ENCODE measurements around the gene TNS3. TPM values are rescaled to one million over a fixed set of nuclear protein-coding genes. Genes with fewer than 3 reads are reported as not detected.

TNS3 gene
- total and polyA plus RNA-seq, 9 of the 15 experiments (the other 6 are each of a cell fraction or from before 2014, with no cell fraction given): 0.20 TPM; not detected in 8

- no peak for ATAC-seq
- H3K9me1 ChIP-seq (ENCODE audit: control insufficient read depth, insufficient read depth, low read length): no peaks in the 10 kb centered on the region
- in situ Hi-C loops (cut with MboI) (no loop called here), intact Hi-C loops (cut with micrococcal nuclease) (no loop called here)
- no peaks in the 10 kb centered on the region for H3K36me3 ChIP-seq (ENCODE audit: control insufficient read depth, insufficient read depth, low read length)
- H3K9me3 ChIP-seq (replicated peaks; ENCODE audit: control insufficient read depth, insufficient read depth, low read depth, low read length): no peaks in the 10 kb centered on the region
- peaks cover 2 to 52% of the 10 kb centered on the region in 2 experiments; a peak in 3 of 5 replicates for H3K27me3 ChIP-seq (ENCODE audit: control insufficient read depth in 2 of 2, insufficient read depth in 2 of 2, low read length in 2 of 2)
- no peak for FAIRE-seq
- WGBS (ENCODE audit: insufficient coverage, low coverage, missing lambda C conversion rate): 40% methylated on average over 20 of the region's 33 CpGs
- no TSS peak for BruUV-seq (replicated peaks)
- H3K27ac ChIP-seq (ENCODE audit: extremely low read depth, low read depth, low read length): no peak overlapping the region
- no peak overlapping the region for H3K4me2 ChIP-seq (ENCODE audit: insufficient read depth, low read length)
- H4K20me1 ChIP-seq (replicated peaks; ENCODE audit: control insufficient read depth, insufficient read depth, low read length): no peaks in the 10 kb centered on the region
- no peak overlapping the region for H2AFZ ChIP-seq (ENCODE audit: low read depth, low read length)
- no peaks in the 10 kb centered on the region for H3K79me2 ChIP-seq (ENCODE audit: control insufficient read depth, insufficient read depth, low read length)
- DNase-seq (ENCODE audit: extremely low read depth in 1 of 4, low spot score in 3 of 4): no peak
- ChIA-PET CTCF (ENCODE audit: low intra/inter-chr PET ratio) (no interaction called here), POLR2A (no interaction called here)
- no peak overlapping the region for H3K4me3 ChIP-seq
- H3K4me1 ChIP-seq (replicated peaks in 1 of 2; ENCODE audit: control insufficient read depth in 2 of 2, insufficient read depth in 2 of 2, low read length in 2 of 2): no peaks in the 10 kb centered on the region
- TF ChIP-seq, protein P1, sequence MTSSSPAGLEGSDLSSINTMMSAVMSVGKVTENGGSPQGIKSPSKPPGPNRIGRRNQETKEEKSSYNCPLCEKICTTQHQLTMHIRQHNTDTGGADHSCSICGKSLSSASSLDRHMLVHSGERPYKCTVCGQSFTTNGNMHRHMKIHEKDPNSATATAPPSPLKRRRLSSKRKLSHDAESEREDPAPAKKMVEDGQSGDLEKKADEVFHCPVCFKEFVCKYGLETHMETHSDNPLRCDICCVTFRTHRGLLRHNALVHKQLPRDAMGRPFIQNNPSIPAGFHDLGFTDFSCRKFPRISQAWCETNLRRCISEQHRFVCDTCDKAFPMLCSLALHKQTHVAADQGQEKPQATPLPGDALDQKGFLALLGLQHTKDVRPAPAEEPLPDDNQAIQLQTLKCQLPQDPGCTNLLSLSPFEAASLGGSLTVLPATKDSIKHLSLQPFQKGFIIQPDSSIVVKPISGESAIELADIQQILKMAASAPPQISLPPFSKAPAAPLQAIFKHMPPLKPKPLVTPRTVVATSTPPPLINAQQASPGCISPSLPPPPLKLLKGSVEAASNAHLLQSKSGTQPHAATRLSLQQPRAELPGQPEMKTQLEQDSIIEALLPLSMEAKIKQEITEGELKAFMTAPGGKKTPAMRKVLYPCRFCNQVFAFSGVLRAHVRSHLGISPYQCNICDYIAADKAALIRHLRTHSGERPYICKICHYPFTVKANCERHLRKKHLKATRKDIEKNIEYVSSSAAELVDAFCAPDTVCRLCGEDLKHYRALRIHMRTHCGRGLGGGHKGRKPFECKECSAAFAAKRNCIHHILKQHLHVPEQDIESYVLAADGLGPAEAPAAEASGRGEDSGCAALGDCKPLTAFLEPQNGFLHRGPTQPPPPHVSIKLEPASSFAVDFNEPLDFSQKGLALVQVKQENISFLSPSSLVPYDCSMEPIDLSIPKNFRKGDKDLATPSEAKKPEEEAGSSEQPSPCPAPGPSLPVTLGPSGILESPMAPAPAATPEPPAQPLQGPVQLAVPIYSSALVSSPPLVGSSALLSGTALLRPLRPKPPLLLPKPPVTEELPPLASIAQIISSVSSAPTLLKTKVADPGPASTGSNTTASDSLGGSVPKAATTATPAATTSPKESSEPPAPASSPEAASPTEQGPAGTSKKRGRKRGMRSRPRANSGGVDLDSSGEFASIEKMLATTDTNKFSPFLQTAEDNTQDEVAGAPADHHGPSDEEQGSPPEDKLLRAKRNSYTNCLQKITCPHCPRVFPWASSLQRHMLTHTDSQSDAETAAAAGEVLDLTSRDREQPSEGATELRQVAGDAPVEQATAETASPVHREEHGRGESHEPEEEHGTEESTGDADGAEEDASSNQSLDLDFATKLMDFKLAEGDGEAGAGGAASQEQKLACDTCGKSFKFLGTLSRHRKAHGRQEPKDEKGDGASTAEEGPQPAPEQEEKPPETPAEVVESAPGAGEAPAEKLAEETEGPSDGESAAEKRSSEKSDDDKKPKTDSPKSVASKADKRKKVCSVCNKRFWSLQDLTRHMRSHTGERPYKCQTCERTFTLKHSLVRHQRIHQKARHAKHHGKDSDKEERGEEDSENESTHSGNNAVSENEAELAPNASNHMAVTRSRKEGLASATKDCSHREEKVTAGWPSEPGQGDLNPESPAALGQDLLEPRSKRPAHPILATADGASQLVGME (CRISPR knock-in tag; IDR thresholded peaks at IDR 0.05): no peak
- TF ChIP-seq NR0B1 (IDR thresholded peaks at IDR 0.05; ENCODE audit: partially characterized antibody): no peak
- TF ChIP-seq, protein P2, sequence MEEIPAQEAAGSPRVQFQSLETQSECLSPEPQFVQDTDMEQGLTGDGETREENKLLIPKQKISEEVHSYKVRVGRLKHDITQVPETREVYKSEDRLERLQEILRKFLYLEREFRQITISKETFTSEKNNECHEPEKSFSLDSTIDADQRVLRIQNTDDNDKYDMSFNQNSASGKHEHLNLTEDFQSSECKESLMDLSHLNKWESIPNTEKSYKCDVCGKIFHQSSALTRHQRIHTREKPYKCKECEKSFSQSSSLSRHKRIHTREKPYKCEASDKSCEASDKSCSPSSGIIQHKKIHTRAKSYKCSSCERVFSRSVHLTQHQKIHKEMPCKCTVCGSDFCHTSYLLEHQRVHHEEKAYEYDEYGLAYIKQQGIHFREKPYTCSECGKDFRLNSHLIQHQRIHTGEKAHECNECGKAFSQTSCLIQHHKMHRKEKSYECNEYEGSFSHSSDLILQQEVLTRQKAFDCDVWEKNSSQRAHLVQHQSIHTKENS (CRISPR knock-in tag; IDR thresholded peaks at IDR 0.05): no peak
- TF ChIP-seq POLR3G (IDR thresholded peaks at IDR 0.05; ENCODE audit: extremely low read depth, insufficient read length, insufficient replicate concordance): no peak
- TF ChIP-seq ZBTB17 (CRISPR knock-in tag; IDR thresholded peaks at IDR 0.05): no peak
- no peak for TF ChIP-seq ZNF431 (CRISPR knock-in tag; IDR thresholded peaks at IDR 0.05)
- no peak for TF ChIP-seq ZFP1 (CRISPR knock-in tag; IDR thresholded peaks at IDR 0.05)
- TF ChIP-seq ZMIZ1 (IDR thresholded peaks at IDR 0.05; ENCODE audit: low read depth in 2 of 2, low read length in 2 of 2): no peak
- TF ChIP-seq ZBED1 (IDR thresholded peaks at IDR 0.05): no peak
- no peak for TF ChIP-seq DACH1 (IDR thresholded peaks at IDR 0.05; ENCODE audit: partially characterized antibody)
- no peak overlapping the region for H3K9ac ChIP-seq (ENCODE audit: insufficient read depth in 1 of 2, low read depth in 2 of 2, low read length in 2 of 2)
These were observed 490 bp downstream of the TNS3 start for GRCh38 chr7:47581438-47581803.
